ENCODE results near the gene ERVH48-1.
A peak's percentile ranks its signal among the peaks of the same experiment; 100 is the strongest.
"Not testable (repeated sequence)": the region's sequence is repeated elsewhere in the genome, so short reads cannot be mapped to it uniquely, and the experiment has no call there.

Gene ERVH48-1

GRCh38 chr21:42938606-42938995, 13.2 kb upstream of the ERVH48-1 start:
- not testable (repeated sequence) for DNase-seq

- DNase-seq, result no peak
Observed at GRCh38 chr21:42937960-42938605, 12.7 kb upstream of the ERVH48-1 start.

GRCh38 chr21:42937034-42937940, 11.9 kb upstream of the ERVH48-1 start:
- DNase-seq, result not testable (repeated sequence)

GRCh38 chr21:42936360-42936759, 10.9 kb upstream of the ERVH48-1 start:
- not testable (repeated sequence) for DNase-seq

- DNase-seq, result not testable (repeated sequence)
Observed at GRCh38 chr21:42933973-42934372, 8.5 kb upstream of the ERVH48-1 start.

- DNase-seq, result not testable (repeated sequence)
Observed at GRCh38 chr21:42933137-42933970, 7.9 kb upstream of the ERVH48-1 start.

- DNase-seq, result not testable (repeated sequence)
Observed at GRCh38 chr21:42932378-42933136, 7.1 kb upstream of the ERVH48-1 start.

GRCh38 chr21:42931560-42932235, 6.3 kb upstream of the ERVH48-1 start:
- no peak for DNase-seq

- DNase-seq, result no peak
Observed at GRCh38 chr21:42929969-42930368, 4.5 kb upstream of the ERVH48-1 start.

GRCh38 chr21:42927474-42928200, 2.2 kb upstream of the ERVH48-1 start:
- not testable (repeated sequence) for DNase-seq

GRCh38 chr21:42924433-42924751, 1.0 kb downstream of the ERVH48-1 start:
- DNase-seq, result no peak

GRCh38 chr21:42923553-42924432, 1.6 kb downstream of the ERVH48-1 start:
- DNase-seq, result peak; percentile 48

- DNase-seq, result no peak
Observed at GRCh38 chr21:42922918-42923317, 2.5 kb downstream of the ERVH48-1 start.

- no peak for DNase-seq
Observed at GRCh38 chr21:42921927-42922326, 3.5 kb downstream of the ERVH48-1 start.

GRCh38 chr21:42918291-42918690, 7.1 kb downstream of the ERVH48-1 start:
- no peak for DNase-seq

- DNase-seq, result no peak
Observed at GRCh38 chr21:42913476-42913875, 12.0 kb downstream of the ERVH48-1 start.

GRCh38 chr21:42911920-42912319, 13.5 kb downstream of the ERVH48-1 start:
- DNase-seq, result not testable (repeated sequence)

GRCh38 chr21:42908484-42908883, 16.9 kb downstream of the ERVH48-1 start:
- DNase-seq, result not testable (repeated sequence)

- DNase-seq, result no peak
Observed at GRCh38 chr21:42906233-42906632, 19.2 kb downstream of the ERVH48-1 start.

GRCh38 chr21:42905195-42905594, 20.2 kb downstream of the ERVH48-1 start:
- DNase-seq, result no peak
